Breast epithelium (tissue), 4 donors: Measurements from ENCODE around the gene ULBP1. TPM values are rescaled to one million over a fixed set of nuclear protein-coding genes. Genes with fewer than 3 reads are reported as not detected.
"Not testable (repeated sequence)": the region's sequence is repeated elsewhere in the genome, so short reads cannot be mapped to it uniquely, and the experiment has no call there.

ENCODE experiments used
- DNase-seq, 2 donors: peaks; one replicate each; pipeline ENCODE4 v3.0.0-alpha.2; 2019; ENCODE audit warnings: low spot score in 2 of 2
- H3K27ac ChIP-seq, 2 donors: fragments of 200-600 bp; sonication (generic) in 1 of 2; one replicate each; pipeline ENCODE4 v1.5.1; 2016 to 2019; ENCODE audit warnings: mild to moderate bottlenecking in 1 of 2
- H3K27me3 ChIP-seq, 2 donors: fragments of 200-600 bp; sonication (generic) in 1 of 2; one replicate each; pipeline versions ENCODE4 v1.5.1 to v1.6.0; 2017 to 2019; ENCODE audit warnings: control low read depth in 1 of 2, mild to moderate bottlenecking in 1 of 2
- H3K36me3 ChIP-seq: fragments of 200-600 bp; one replicate; pipeline ENCODE4 v1.5.1; 2019
- H3K4me1 ChIP-seq, 2 donors: fragments of 200-600 bp; sonication (generic); one replicate each; pipeline ENCODE4 v1.5.1; 2016 to 2019; ENCODE audit warnings: control low read depth in 1 of 2
- H3K4me3 ChIP-seq, 3 donors: fragments of 200-600 bp; sonication (generic); 1 replicate in 2 of 3; 2 replicates in 1 of 3; pipeline ENCODE4 v1.5.1; 2016 to 2019; ENCODE audit warnings: mild to moderate bottlenecking in 3 of 3, moderate library complexity in 2 of 3
- H3K9me3 ChIP-seq, 2 donors: fragments of 200-600 bp; sonication (generic) in 1 of 2; one replicate each; pipeline ENCODE4 v1.5.1; 2016 to 2019; ENCODE audit warnings: control low read depth in 1 of 2
- CTCF ChIP-seq, 3 donors: fragments of 450-650 bp; IDR thresholded peaks; one replicate each; pipeline ENCODE4 v1.5.1; 2016 to 2017; ENCODE audit warnings: antibody characterized with exemption in 3 of 3, mild to moderate bottlenecking in 3 of 3, moderate library complexity in 3 of 3
- POLR2A ChIP-seq: fragments of 450-650 bp; IDR thresholded peaks from one replicate; pipeline ENCODE4 v1.6.1; 2016; ENCODE audit warnings: antibody characterized with exemption, mild to moderate bottlenecking, moderate library complexity
- POLR2AphosphoS5 ChIP-seq, 3 donors: sonication (generic); formaldehyde crosslinking; IDR thresholded peaks; one replicate each; pipeline ENCODE4 v1.6.1; 2017; ENCODE audit warnings: antibody characterized with exemption in 3 of 3
- intact Hi-C: fragments of 100-400 bp; cut with DNase I; formaldehyde crosslinking; loops from one replicate; pipeline ENCODE4 v1.15.1; 2023; ENCODE audit warnings: low total_unique reads
- total RNA-seq, 3 donors: library from RNA; depleted of rRNA; stranded (reverse); fragments of >200 nt; gene quantifications; one replicate each; pipeline ENCODE4 v1.1.0, GENCODE V29; 2016

ULBP1 gene
- total RNA-seq, 3 donors from 2014 or later: under 0.01 to 0.29 TPM; not detected in 1

GRCh38 chr6:149999636-150000035, 35.9 kb downstream of the ULBP1 start:
- TF ChIP-seq POLR2A: no peak
- no peak for TF ChIP-seq POLR2AphosphoS5 (IDR thresholded peaks at IDR 0.05)
- no peak for TF ChIP-seq CTCF (IDR thresholded peaks at IDR 0.05)
- Histone ChIP-seq H3K4me1 (no peaks in the 10 kb centered on the region), H3K4me3 (no peak overlapping the region), H3K36me3 (no peaks in the 10 kb centered on the region), H3K27me3 (peaks cover 0 to 34% of the 10 kb centered on the region in 2 donors), H3K27ac (no peak overlapping the region), H3K9me3 (no peaks in the 10 kb centered on the region)
- no peak for DNase-seq
- intact Hi-C loops: loop anchor here (10.0 kb wide), 1 partner anchor 45 kb away; no protein-coding TSS in a partner anchor

- TF ChIP-seq CTCF (IDR thresholded peaks at IDR 0.05) (no peak), POLR2AphosphoS5 (IDR thresholded peaks at IDR 0.05) (no peak), POLR2A (no peak)
- Histone ChIP-seq H3K4me3 (no peak overlapping the region), H3K4me1 (no peaks in the 10 kb centered on the region), H3K36me3 (no peaks in the 10 kb centered on the region), H3K27me3 (peaks cover 0 to 17% of the 10 kb centered on the region in 2 donors), H3K27ac (no peak overlapping the region), H3K9me3 (no peaks in the 10 kb centered on the region)
- intact Hi-C loops: loop anchor here (10.0 kb wide), 1 partner anchor 47 kb away; no protein-coding TSS in a partner anchor
- no peak for DNase-seq
Observed at GRCh38 chr6:150001295-150002008, 37.7 kb downstream of the ULBP1 start.

DNA sequence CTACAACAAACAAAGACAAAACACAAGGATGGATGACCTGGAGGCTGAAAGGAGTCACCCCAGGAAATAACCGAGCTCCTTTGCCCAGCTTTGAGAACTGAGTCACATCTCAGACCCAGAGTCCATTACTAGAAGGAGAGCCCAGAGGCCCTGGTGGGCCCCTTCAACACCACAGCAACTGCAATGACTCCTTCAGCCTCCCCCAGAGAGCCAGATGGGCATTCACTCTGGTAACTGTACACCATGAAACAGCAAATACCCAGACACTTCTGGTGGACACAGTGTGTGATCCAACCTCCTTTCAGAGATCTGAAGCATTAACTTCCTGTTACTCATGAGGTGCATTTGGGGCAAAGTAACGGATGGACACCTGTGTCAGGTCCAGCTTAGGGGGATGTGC, 39.0 kb downstream of the ULBP1 start:
- TF ChIP-seq CTCF (IDR thresholded peaks at IDR 0.05): no peak
- no peak for TF ChIP-seq POLR2AphosphoS5 (IDR thresholded peaks at IDR 0.05)
- TF ChIP-seq POLR2A: no peak
- Histone ChIP-seq H3K4me1 (no peaks in the 10 kb centered on the region), H3K4me3 (no peak overlapping the region), H3K27ac (no peak overlapping the region), H3K36me3 (no peaks in the 10 kb centered on the region), H3K27me3 (peaks cover 0 to 15% of the 10 kb centered on the region in 2 donors), H3K9me3 (no peaks in the 10 kb centered on the region)
- DNase-seq: no peak
- intact Hi-C loops: loop anchor here (10.0 kb wide), 1 partner anchor 48 kb away; no protein-coding TSS in a partner anchor

DNA sequence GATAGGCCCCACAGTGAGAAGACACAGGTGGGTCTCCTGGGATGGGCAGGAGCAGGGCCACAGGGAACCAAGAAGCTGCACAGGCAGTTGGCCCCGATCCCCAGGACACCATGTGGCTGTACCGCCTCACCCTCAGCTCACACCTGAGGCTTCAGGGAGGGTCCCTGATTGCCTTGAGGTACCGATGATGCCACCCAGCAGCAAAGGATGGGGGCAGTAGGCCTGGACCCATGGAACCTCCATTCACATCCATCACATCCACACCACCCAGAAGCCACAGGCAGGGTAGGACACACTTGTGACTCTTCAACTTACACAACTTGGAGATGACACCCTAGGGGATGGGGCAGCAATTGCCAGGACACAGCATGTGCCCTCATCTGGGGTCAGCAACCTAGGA, 39.9 kb downstream of the ULBP1 start:
- DNase-seq, H3K9me3 ChIP-seq, H3K27ac ChIP-seq, H3K4me3 ChIP-seq, H3K36me3 ChIP-seq, H3K4me1 ChIP-seq: not testable (repeated sequence)
- intact Hi-C loops: loop anchor here (10.0 kb wide), 1 partner anchor 49 kb away; no protein-coding TSS in a partner anchor
- H3K27me3 ChIP-seq: peaks cover 0 to 18% of the 10 kb centered on the region in 2 donors

DNA sequence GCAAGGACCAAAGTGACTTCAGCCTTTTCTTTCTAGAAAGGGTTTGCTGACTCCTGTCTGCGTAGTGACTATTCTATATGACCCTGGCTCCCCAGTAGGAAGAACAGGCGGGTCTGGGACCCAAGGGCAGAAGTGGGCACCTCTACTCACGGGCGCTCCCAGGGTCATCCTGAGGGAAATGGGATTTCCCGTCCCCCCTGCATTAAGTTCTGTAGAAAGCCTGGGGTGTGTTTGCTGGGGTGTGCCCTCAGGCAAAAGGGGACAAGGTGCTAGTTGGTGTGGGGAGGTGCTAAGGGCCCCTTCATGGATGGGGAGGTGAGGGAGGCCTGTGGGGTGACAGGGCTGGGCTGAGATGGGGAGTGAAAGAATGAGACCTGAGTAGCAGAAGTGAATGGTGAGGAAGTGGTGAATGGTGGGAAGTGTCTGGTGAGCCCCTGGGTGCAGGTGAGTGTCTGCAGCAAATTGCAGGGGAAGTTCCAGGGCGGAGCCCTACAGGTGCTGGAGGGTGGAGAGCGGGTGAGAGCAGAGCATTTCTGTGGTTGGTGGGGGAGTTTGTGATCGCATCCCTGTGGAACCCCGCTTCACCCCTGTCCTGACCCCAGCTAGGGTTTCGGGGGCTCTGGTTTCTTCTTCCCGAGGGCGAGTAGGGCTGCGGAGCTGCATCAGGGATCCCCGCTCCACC, 40.5 kb downstream of the ULBP1 start:
- Histone ChIP-seq H3K27ac (no peak overlapping the region), H3K4me3 (peak overlapping the region; percentile 41 to 78 (median 61)), H3K27me3 (peaks cover 0 to 17% of the 10 kb centered on the region in 2 donors), H3K4me1 (no peaks in the 10 kb centered on the region), H3K9me3 (no peaks in the 10 kb centered on the region), H3K36me3 (no peaks in the 10 kb centered on the region)
- no peak for DNase-seq
- intact Hi-C loops: loop anchor here (10.0 kb wide), 1 partner anchor 49 kb away; no protein-coding TSS in a partner anchor
- TF ChIP-seq POLR2AphosphoS5 (IDR thresholded peaks at IDR 0.05): no peak
